IMR-90 (cell line): Measurements from ENCODE around the gene ERMAP. TPM values are rescaled to one million over a fixed set of nuclear protein-coding genes. Genes with fewer than 3 reads are reported as not detected.

Source experiments
- ATAC-seq: fragments of 200-7000 bp; cut with Tn5 transposase; 2 replicates; pipeline ENCODE4 v1.9.1; 2020; ENCODE audit warnings: low read depth, mild to moderate bottlenecking, moderate library complexity
- BruUV-seq: library from RNA; stranded (reverse); fragments of 400-500 nt; replicated peaks from 2 replicates; lab custom pipeline; 2021; lab: Mats Ljungman, UMichigan
- CTCF ChIA-PET: fragments of 300-600 bp; formaldehyde crosslinking; extraction: SDS; loops from one replicate; lab custom pipeline; 2021; ENCODE audit warnings: antibody characterized with exemption; lab: Yijun Ruan, JAX
- POLR2A ChIA-PET: fragments of 300-600 bp; sonication (Branson Sonifier 250); formaldehyde crosslinking; loops from one replicate; lab custom pipeline; 2022; ENCODE audit warnings: antibody characterized with exemption; ENCODE audit not compliant: unreplicated experiment; lab: Charles Lee
- DNase-seq: peaks from one replicate; pipeline ENCODE4 v3.0.0; 2013
- H2AFZ ChIP-seq: replicated peaks from 2 replicates; pipeline ENCODE3; 2013; ENCODE audit warnings: low read length, mild to moderate bottlenecking; ENCODE audit not compliant: poor library complexity
- H2AK5ac ChIP-seq: 2 replicates; pipeline ENCODE4 v1.6.1; 2013; ENCODE audit warnings: low read depth, low read length, inconsistent platforms
- H2AK9ac ChIP-seq: replicated peaks from 2 replicates; pipeline ENCODE3; 2013; ENCODE audit warnings: mild to moderate bottlenecking, low read depth, low read length, moderate library complexity; ENCODE audit not compliant: poor library complexity
- H2BK120ac ChIP-seq: 2 replicates; pipeline ENCODE4 v1.6.1; 2013; ENCODE audit warnings: low read depth, low read length, inconsistent platforms
- H2BK15ac ChIP-seq: 3 replicates; pipeline ENCODE4 v1.6.1; 2013; ENCODE audit warnings: low read depth, low read length, inconsistent platforms
- H2BK20ac ChIP-seq: 2 replicates; pipeline ENCODE4 v1.6.1; 2013; ENCODE audit warnings: low read depth, mild to moderate bottlenecking, inconsistent platforms, low read length, moderate library complexity
- H2BK5ac ChIP-seq: 2 replicates; pipeline ENCODE4 v1.6.1; 2013; ENCODE audit warnings: mild to moderate bottlenecking, low read depth, low read length, inconsistent platforms; ENCODE audit not compliant: poor library complexity, severe bottlenecking
- H3K14ac ChIP-seq: replicated peaks from 2 replicates; pipeline ENCODE4 v1.6.1; 2013; ENCODE audit warnings: low read depth, low read length, inconsistent platforms
- H3K18ac ChIP-seq: 2 replicates; pipeline ENCODE4 v1.6.1; 2013; ENCODE audit warnings: low read depth, low read length, control low read depth
- H3K23ac ChIP-seq: 2 replicates; pipeline ENCODE4 v1.6.1; 2013; ENCODE audit warnings: low read depth, low read length, inconsistent platforms
- H3K27ac ChIP-seq: 2 replicates; pipeline ENCODE4 v1.5.1; 2013; ENCODE audit warnings: mild to moderate bottlenecking, control low read depth, low read length; ENCODE audit not compliant: insufficient read depth
- H3K27me3 ChIP-seq: 2 replicates; pipeline ENCODE4 v1.6.1; 2013; ENCODE audit warnings: low read length; ENCODE audit not compliant: control insufficient read depth, insufficient read depth
- H3K36me3 ChIP-seq: 2 replicates; pipeline ENCODE4 v1.6.1; 2013; ENCODE audit warnings: low read length, mixed read lengths; ENCODE audit not compliant: control insufficient read depth, insufficient read depth
- H3K4ac ChIP-seq: 2 replicates; pipeline ENCODE4 v1.6.1; 2013; ENCODE audit warnings: low read depth, low read length, inconsistent platforms
- H3K4me1 ChIP-seq: 2 replicates; pipeline ENCODE4 v1.6.1; 2013; ENCODE audit warnings: low read length, mixed read lengths; ENCODE audit not compliant: control insufficient read depth, insufficient read depth
- H3K4me2 ChIP-seq: 2 replicates; pipeline ENCODE4 v1.6.1; 2013; ENCODE audit warnings: low read depth, mild to moderate bottlenecking, control low read depth, low read length, moderate library complexity
- H3K4me3 ChIP-seq: 2 replicates; pipeline ENCODE4 v1.5.1; 2013; ENCODE audit warnings: low read depth, mild to moderate bottlenecking, control low read depth, low read length, moderate library complexity; ENCODE audit not compliant: insufficient read depth
- H3K56ac ChIP-seq: 2 replicates; pipeline ENCODE4 v1.6.1; 2013; ENCODE audit warnings: low read length, inconsistent platforms; ENCODE audit not compliant: insufficient read depth; ENCODE audit errors: extremely low read depth
- H3K79me1 ChIP-seq, 2 experiments: 2 replicates each; pipeline ENCODE4 v1.6.1; 2013; ENCODE audit warnings: low read length in 2 of 2, inconsistent platforms in 1 of 2, low read depth in 1 of 2
- H3K9ac ChIP-seq: 2 replicates; pipeline ENCODE4 v1.6.1; 2013; ENCODE audit warnings: low read depth, low read length, control low read depth
- H3K9me1 ChIP-seq: 2 replicates; pipeline ENCODE4 v1.6.1; 2013; ENCODE audit warnings: low read length, inconsistent platforms; ENCODE audit not compliant: insufficient read depth
- H3K9me3 ChIP-seq: 2 replicates; pipeline ENCODE4 v1.6.1; 2013; ENCODE audit warnings: low read length; ENCODE audit not compliant: control insufficient read depth, insufficient read depth
- H4K20me1 ChIP-seq: 2 replicates; pipeline ENCODE4 v1.6.1; 2013; ENCODE audit warnings: low read length, inconsistent platforms; ENCODE audit not compliant: insufficient read depth
- H4K5ac ChIP-seq: 2 replicates; pipeline ENCODE4 v1.6.1; 2013; ENCODE audit warnings: mild to moderate bottlenecking, low read depth, low read length, control low read depth
- H4K8ac ChIP-seq, 2 experiments: 2 replicates each; pipeline ENCODE4 v1.6.1; 2013; ENCODE audit warnings: low read depth in 2 of 2, low read length in 2 of 2, control low read depth in 1 of 2, inconsistent platforms in 1 of 2
- H4K91ac ChIP-seq: 2 replicates; pipeline ENCODE4 v1.6.1; 2013; ENCODE audit warnings: low read depth, low read length, inconsistent platforms; ENCODE audit not compliant: insufficient read depth
- BHLHE40 ChIP-seq: fragments of 150-350 bp; IDR thresholded peaks from 2 replicates; pipeline ENCODE4 v1.6.1; 2016; ENCODE audit warnings: mild to moderate bottlenecking, low read depth, low read length
- CEBPB ChIP-seq: IDR thresholded peaks from 2 replicates; pipeline ENCODE4 v1.6.1; 2012; ENCODE audit warnings: low read depth, low read length, improper control_type of control experiment
- MAFK ChIP-seq: IDR thresholded peaks from 2 replicates; pipeline ENCODE4 v1.6.1; 2012; ENCODE audit warnings: low read depth, low read length, improper control_type of control experiment
- MXI1 ChIP-seq: IDR thresholded peaks from 2 replicates; pipeline ENCODE4 v1.6.1; 2012; ENCODE audit warnings: low read depth, mild to moderate bottlenecking, low read length, moderate library complexity, borderline replicate concordance
- NFE2L2 ChIP-seq: fragments of 150-350 bp; IDR thresholded peaks from 2 replicates; pipeline ENCODE4 v1.6.1; 2016; ENCODE audit warnings: low read depth, mild to moderate bottlenecking, low read length
- POLR2A ChIP-seq: IDR thresholded peaks from 2 replicates; pipeline ENCODE4 v1.6.1; 2012; ENCODE audit warnings: mild to moderate bottlenecking, low read depth, low read length
- RAD21 ChIP-seq: IDR thresholded peaks from 2 replicates; pipeline ENCODE4 v1.6.1; 2012; ENCODE audit warnings: low read length, improper control_type of control experiment
- SMC3 ChIP-seq: fragments of 150-350 bp; IDR thresholded peaks from 2 replicates; pipeline ENCODE4 v1.6.1; 2016; ENCODE audit warnings: low read depth, mild to moderate bottlenecking, antibody characterized with exemption, low read length, moderate library complexity
- USF2 ChIP-seq: fragments of 150-350 bp; IDR thresholded peaks from 2 replicates; pipeline ENCODE4 v1.6.1; 2017; ENCODE audit warnings: mild to moderate bottlenecking, antibody characterized with exemption, low read length, low read depth
- WGBS, 2 experiments: methylation state at CpG; one replicate each; pipeline versions ENCODE4 v1.1.5 to v1.1.7; 2013; ENCODE audit warnings: missing lambda C conversion rate in 2 of 2; ENCODE audit not compliant: insufficient read length in 1 of 2; ENCODE audit errors: extremely low coverage in 2 of 2; 5-methylcytosine and 5-hydroxymethylcytosine counted together
- dilution Hi-C: fragments of 300-500 bp; cut with HindIII; formaldehyde crosslinking; loops from one replicate; pipeline ENCODE4 v1.14.3; 2018; ENCODE audit warnings: low sequenced_read_pairs; ENCODE audit not compliant: unreplicated experiment
- in situ Hi-C: fragments of 300-500 bp; cut with MboI; formaldehyde crosslinking; loops from 3 replicates; pipeline ENCODE4 v1.14.3; 2019; ENCODE audit warnings: low sequenced_read_pairs, inconsistent platforms, mixed read lengths
- intact Hi-C: fragments of 100-400 bp; cut with micrococcal nuclease; formaldehyde crosslinking; loops from 2 replicates; pipeline ENCODE4 v1.10.0; 2022
- polyA plus RNA-seq, 3 experiments: library from polyadenylated mRNA; depleted of rRNA; stranded (reverse); fragments of >200 nt; gene quantifications; 2 replicates each; pipeline ENCODE4 v1.2.3, GENCODE V29; 2012; ENCODE audit warnings: low replicate concordance in 1 of 3
- total RNA-seq: library from RNA; depleted of rRNA; stranded (reverse); fragments of >200 nt; gene quantifications from 2 replicates; pipeline ENCODE4 v1.2.3, GENCODE V29; 2012
- TF ChIP-seq, protein P1 (sequence below): fragments of 150-350 bp; IDR thresholded peaks from 2 replicates; pipeline ENCODE4 v1.6.1; 2016; ENCODE audit warnings: low read depth, mild to moderate bottlenecking, low read length, moderate library complexity, borderline replicate concordance

ERMAP gene
- total and polyA plus RNA-seq, 2 of the 4 experiments (the other 2 are of a cell fraction): 5.0 to 7.2 TPM

GRCh38 chr1:42832641-42833240 is 15.8 kb downstream of the ERMAP start:
- Histone ChIP-seq H3K14ac (no peak overlapping the region), H4K20me1 (no peaks in the 10 kb centered on the region), H3K4me1 (no peaks in the 10 kb centered on the region), H2BK20ac (no peak overlapping the region), H4K5ac (no peak overlapping the region), H3K9ac (no peak overlapping the region), H2BK120ac (no peak overlapping the region), H2AFZ (no peak overlapping the region), H3K27ac (no peak overlapping the region), H4K8ac (no peak overlapping the region), H3K56ac (no peak overlapping the region), H2AK9ac (no peak overlapping the region), H3K36me3 (peaks cover 12% of the 10 kb centered on the region), H3K79me1 (no peaks in the 10 kb centered on the region), H3K18ac (no peak overlapping the region), H3K23ac (no peak overlapping the region), H2BK15ac (no peak overlapping the region), H3K9me3 (no peaks in the 10 kb centered on the region), H3K27me3 (no peaks in the 10 kb centered on the region), H3K4ac (no peak overlapping the region), H3K9me1 (peaks cover 6% of the 10 kb centered on the region), H2BK5ac (no peak overlapping the region), H2AK5ac (no peak overlapping the region), H3K4me2 (no peak overlapping the region), H4K91ac (no peak overlapping the region), H3K4me3 (no peak overlapping the region)
- DNase-seq (no peak), ATAC-seq (no peak)
- no peak for TF ChIP-seq CEBPB
- TF ChIP-seq SMC3: no peak
- TF ChIP-seq, protein P1, sequence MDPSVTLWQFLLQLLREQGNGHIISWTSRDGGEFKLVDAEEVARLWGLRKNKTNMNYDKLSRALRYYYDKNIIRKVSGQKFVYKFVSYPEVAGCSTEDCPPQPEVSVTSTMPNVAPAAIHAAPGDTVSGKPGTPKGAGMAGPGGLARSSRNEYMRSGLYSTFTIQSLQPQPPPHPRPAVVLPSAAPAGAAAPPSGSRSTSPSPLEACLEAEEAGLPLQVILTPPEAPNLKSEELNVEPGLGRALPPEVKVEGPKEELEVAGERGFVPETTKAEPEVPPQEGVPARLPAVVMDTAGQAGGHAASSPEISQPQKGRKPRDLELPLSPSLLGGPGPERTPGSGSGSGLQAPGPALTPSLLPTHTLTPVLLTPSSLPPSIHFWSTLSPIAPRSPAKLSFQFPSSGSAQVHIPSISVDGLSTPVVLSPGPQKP: no peak
- no peak for TF ChIP-seq USF2
- no peak for TF ChIP-seq MAFK
- TF ChIP-seq MXI1: no peak
- no peak for TF ChIP-seq POLR2A
- no peak for TF ChIP-seq RAD21
- no peak for TF ChIP-seq NFE2L2
- no peak for TF ChIP-seq BHLHE40
- dilution Hi-C loops: no loop called here
- in situ Hi-C loops: no loop called here
- intact Hi-C loops: no loop called here
- no CpG with 5 or more reads among the region's 3 CpGs for WGBS, 2 experiments
- ChIA-PET POLR2A (interaction anchor here (0.7 to 1.0 kb wide), 2 partner anchors 13 to 124 kb away, joined by 6 to 10 read pairs; no protein-coding TSS in a partner anchor), CTCF (no interaction called here)
- no TSS peak for BruUV-seq
